Smooth muscle cell of the brain vasculature (primary cell): Measurements from ENCODE around the gene GPT2.

Source experiments
- DNase-seq: peaks from one replicate; pipeline ENCODE4 v3.0.0-alpha.2; 2012; ENCODE audit warnings: low read depth, low spot score

GPT2 gene

GRCh38 chr16:46883690-46884512, at the start of gene GPT2:
Gene GPT2, plus strand, starts transcription at chr16:46884362. Its CDS starts 354 bp downstream, at chr16:46884716.
- peak; percentile 84 for DNase-seq

DNA sequence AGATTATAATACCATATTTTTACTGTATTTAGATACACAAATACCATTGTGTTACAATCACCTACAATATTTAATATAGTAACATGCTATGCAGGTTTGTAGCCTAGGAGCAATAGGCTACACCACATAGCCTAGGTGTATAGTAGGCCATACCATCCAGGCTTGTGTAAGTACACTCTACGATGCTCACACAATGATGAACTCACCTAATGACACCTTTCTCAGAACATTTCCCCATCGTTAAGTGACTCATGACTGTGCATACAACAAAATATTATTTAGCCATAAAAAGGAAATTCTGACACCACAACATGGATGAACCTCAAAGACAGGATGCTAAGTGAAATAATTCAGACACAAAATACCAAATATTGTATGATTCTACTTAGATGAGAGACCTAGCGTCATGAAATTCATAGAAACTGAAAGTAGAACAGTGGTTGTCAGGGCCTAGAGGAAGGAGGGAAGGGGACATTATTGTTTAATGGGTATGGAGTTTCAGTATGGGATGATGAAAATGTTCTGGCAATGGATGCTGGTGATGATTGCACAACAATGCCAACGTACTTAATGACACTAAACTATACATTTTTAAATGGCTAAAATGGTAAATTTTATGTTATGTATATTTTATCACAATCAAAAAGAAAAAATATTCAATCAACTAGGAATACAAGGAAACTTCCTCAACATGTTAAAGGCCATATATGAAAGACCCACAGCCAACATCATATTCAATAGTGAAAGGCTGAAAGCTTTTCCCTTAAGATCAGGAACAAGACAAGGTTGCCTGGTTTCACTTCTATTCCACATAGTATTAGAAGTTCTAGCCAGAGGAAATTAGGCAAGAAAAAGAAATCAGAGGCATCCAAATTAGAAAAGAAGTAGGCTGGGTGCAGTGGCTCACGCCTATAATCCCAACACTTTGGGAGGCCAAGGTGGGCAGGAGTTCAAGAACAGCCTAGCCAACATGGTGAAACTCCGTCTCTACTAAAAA, 47.3 kb upstream of the GPT2 start:
- DNase-seq = no peak

DNA sequence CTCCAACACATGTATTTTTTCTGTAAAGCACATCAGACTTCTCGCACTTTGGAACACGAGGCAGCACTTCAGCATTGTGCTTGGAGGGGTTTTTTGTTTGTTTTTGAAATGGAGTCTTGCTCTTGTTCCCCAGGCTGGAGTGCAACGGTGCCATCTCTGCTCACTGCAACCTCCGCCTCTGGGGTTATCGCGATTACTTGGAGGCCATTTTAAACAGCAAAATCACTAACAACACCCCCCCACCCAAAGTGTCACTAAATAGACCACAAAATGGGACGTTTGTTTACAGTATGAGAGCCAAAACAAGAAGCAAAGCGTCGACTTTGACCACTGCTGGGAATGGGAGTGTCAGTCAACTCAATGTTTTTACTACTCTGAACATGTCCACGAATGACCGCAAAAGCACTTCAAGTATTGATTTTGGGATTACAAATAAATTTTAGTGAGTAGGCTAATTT, 44.1 kb upstream of the GPT2 start:
- no peak for DNase-seq

DNA sequence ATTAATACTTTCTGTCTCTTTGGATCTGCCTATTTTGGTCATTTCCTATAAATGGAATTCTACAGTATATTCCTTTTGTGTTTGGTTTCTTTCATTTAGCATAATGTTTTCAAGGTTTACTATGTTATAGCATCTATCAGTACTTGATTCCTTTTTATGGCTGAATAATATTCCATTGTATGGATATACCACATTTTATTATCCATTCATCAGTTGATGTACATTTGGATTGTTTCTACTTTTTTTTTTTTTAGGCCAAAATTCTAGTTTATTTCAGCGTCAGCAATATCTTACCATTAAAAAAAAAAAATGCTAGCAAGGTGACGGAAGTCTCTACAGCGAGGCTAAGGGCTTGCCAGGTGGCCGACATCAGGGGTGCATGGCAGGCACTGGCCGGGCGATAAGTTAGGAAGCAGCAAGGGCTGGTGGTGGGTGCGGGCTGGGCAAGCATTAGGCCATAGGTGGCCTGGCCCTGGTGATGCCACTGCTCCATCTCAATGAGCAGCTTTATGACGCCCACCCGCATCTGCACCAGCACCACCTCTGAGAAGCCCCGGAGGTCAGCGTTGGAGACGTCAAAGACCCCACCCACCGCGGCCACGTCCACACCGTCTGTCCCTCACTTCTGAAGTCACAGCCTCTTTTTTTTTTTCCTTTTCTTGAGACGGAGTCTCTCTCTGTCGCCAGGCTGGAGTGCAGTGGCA, 41.8 kb upstream of the GPT2 start:
- DNase-seq = no peak

- no peak for DNase-seq
Observed at GRCh38 chr16:46843898-46844642, 40.1 kb upstream of the GPT2 start.

DNA sequence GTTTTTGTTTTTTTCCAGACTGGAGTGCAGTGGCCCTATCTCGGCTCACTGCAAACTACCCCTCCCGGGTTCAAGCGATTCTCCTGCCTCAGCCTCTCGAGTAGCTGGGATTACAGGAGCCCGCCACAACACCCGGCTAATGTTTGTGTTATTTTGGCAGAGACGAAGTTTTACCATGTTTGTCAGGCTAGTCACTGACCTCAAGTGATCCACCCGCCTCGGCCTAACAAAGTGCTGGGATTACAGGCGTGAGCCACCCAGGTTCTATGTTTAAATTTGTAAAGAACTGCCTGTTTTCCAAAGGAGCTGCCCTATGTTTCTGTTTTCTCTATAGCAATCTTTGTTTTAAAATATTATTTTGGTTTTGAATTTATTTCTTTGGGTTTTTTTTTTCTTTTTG, 39.4 kb upstream of the GPT2 start:
- no peak for DNase-seq

- DNase-seq = no peak
Observed at GRCh38 chr16:46845952-46846351, 38.2 kb upstream of the GPT2 start.

DNA sequence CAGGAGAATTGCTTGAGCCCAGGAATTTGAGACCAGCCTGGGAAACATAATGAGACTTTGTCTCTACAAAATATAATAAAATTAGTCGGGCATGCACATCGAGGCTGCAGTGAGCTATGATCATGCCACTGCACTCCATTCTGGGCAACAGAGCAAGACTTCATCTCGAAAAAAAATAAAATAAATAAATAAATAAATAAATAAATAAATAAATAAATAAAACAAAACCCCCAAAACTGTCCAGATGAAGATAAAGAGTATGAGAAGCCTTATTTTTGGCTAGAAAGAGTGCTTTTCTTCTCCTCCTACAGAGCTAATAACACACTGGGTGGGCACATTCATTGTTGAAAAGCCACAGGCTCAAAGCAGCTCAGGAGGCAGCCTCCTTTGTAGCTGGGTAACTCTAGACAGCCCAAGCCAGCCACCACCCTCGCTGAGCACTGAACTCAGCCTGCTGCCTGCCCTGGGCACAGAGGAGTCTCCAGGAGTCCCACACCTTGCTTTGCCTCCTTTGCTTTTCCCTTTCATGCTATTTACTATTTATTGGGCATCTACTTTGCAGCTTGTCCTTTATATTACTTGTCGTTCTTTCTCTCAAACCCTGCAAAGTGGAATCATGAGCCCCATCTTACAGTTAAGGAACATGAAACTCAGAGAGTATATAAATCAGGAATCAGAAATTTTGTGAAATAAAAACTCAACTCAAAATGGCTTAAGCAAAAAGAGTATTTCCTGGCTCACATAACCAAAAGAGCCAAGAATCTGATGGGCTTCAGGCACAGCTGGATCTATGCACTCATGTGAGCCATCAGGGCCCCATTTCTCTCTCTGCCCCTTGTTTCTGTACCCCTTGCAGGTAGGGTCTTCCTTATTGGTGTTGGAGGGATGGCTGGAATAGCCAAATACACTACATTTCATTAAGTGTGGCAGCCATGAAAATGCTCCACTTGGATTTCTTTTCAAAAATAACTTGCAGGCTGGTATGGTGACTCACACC, 35.1 kb upstream of the GPT2 start:
- DNase-seq = no peak

- no peak for DNase-seq
Observed at GRCh38 chr16:46850619-46851555, 33.3 kb upstream of the GPT2 start.

- DNase-seq = no peak
Observed at GRCh38 chr16:46852130-46852529, 32.0 kb upstream of the GPT2 start.

- DNase-seq = peak; percentile 57
Observed at GRCh38 chr16:46853713-46854443, 30.3 kb upstream of the GPT2 start.

GRCh38 chr16:46854846-46855245, 29.3 kb upstream of the GPT2 start:
- DNase-seq = no peak

DNA sequence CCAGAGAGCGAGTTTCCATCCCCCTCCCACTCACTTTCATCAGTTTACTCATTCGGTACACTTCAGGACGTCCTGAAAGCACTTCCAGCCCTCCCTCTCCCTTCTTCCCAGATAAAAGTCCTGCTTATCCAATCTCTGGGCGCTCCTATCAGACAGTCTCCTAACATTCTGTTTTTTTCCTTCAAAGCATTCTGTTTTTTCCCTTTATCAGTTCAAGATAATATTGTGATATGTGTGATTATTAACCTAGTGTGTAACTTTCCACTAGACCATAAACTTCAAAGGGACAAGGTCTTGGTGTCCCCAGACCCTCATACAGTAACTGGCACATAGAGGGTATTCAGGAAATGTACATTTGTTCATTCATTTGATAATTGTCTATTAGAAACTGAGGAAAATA, 28.8 kb upstream of the GPT2 start:
- no peak for DNase-seq

GRCh38 chr16:46857368-46857945, 26.7 kb upstream of the GPT2 start:
- DNase-seq = peak; percentile 7

DNA sequence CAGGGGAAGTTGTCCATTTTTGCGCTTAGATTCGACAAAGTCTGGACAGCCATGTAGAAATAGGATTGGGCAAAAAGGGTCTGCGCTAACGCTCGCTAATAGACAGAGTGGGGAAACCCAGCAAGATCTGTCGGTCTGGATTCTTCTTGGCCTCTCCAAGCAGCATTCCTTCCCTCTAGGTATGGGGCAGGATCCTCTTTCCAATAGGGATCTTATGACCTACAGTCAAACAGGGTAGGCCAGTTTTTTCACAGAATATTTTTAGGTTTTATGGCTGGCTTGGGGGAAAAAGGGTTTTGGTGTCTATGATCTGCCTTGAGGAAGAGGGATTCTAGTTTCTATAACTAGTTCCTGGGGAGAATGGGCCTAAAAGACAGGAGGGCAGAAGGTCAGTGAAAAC, 26.0 kb upstream of the GPT2 start:
- DNase-seq = no peak

DNA sequence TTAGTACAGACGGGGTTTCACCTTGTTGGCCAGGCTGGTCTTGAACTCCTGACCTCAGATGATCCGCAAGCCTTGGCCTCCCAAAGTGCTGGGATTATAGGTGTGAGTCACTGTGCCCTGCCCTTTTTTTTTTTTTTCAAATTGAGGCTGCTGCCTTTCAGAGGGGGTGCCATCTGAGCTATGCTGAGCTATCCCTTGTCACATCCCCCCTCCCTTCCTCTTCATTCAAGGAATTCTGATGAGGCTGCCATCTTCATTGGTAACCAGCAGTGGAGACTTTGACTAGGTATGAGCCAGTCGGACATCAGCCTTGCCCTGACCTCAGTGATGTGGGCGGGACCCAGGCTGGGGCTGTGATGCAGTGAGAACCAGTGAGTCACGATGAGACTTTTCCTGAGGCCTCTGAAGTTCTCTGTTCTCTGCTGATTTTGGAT, 24.4 kb upstream of the GPT2 start:
- peak; percentile 23 for DNase-seq
